Kidney (tissue), 14 donors: ENCODE measurements around the gene PSMG2. TPM values are rescaled to one million over a fixed set of nuclear protein-coding genes. Genes with fewer than 3 reads are reported as not detected.

Experiments
- DNase-seq, 5 donors: peaks; one replicate each; pipeline ENCODE4 v3.0.0-alpha.2; 2013 to 2020
- FAIRE-seq: peaks from 2 replicates; lab custom pipeline; 2012; peaks lifted over from hg19 to GRCh38; lab: Jason Lieb, UNC
- H3K27ac ChIP-seq, 2 donors: one replicate each; pipeline ENCODE4 v1.7.0; 2013; ENCODE audit warnings: low read depth in 2 of 2, low read length in 2 of 2, inconsistent platforms in 1 of 2
- H3K27me3 ChIP-seq: one replicate; pipeline ENCODE4 v1.7.1; 2013; ENCODE audit warnings: low read length, inconsistent platforms; ENCODE audit not compliant: control insufficient read depth, insufficient read depth
- H3K36me3 ChIP-seq, 3 donors: one replicate each; pipeline versions ENCODE4 v1.7.0 to v1.7.1; 2013; ENCODE audit warnings: low read length in 3 of 3, control low read depth in 1 of 3, inconsistent platforms in 1 of 3; ENCODE audit not compliant: insufficient read depth in 3 of 3, control insufficient read depth in 2 of 3
- H3K4me1 ChIP-seq, 3 donors: one replicate each; pipeline versions ENCODE4 v1.7.0 to v1.7.1; 2013; ENCODE audit warnings: low read length in 3 of 3, inconsistent platforms in 1 of 3, low read depth in 1 of 3; ENCODE audit not compliant: control insufficient read depth in 2 of 3, insufficient read depth in 2 of 3
- H3K4me3 ChIP-seq, 3 donors: one replicate each; pipeline versions ENCODE4 v1.7.0 to v1.8.1; 2013; ENCODE audit warnings: low read length in 3 of 3, control low read depth in 1 of 3, inconsistent platforms in 1 of 3
- H3K9ac ChIP-seq, 3 donors: one replicate each; pipeline versions ENCODE4 v1.7.0 to v1.7.1; 2013; ENCODE audit warnings: low read length in 3 of 3, control low read depth in 1 of 3, inconsistent platforms in 1 of 3
- H3K9me3 ChIP-seq, 3 donors: one replicate each; pipeline versions ENCODE4 v1.7.0 to v1.7.1; 2013; ENCODE audit warnings: low read length in 3 of 3, control low read depth in 1 of 3, inconsistent platforms in 1 of 3; ENCODE audit not compliant: control insufficient read depth in 2 of 3, insufficient read depth in 1 of 3
- intact Hi-C: fragments of 100-400 bp; cut with DNase I; formaldehyde crosslinking; loops from one replicate; pipeline ENCODE4 v1.11.1; 2022
- polyA plus RNA-seq: library from polyadenylated mRNA; stranded (reverse); fragments of 350-450 nt; fragmentation: Illumina TruSeq; extraction: RNeasy Lipid Tissue Mini Kit (QIAGEN cat#74804); gene quantifications from one replicate; pipeline ENCODE4 v1.2.3, GENCODE V29; 2014; ENCODE audit warnings: low read depth, low replicate concordance; ENCODE audit not compliant: insufficient read depth
- total RNA-seq: library from RNA; stranded (reverse); fragmentation: NEBNext Ultra II Directional; extraction: Animal tissue kit (Norgen Biotek cat#: 25700); gene quantifications from one replicate; pipeline ENCODE4 v1.2.1, GENCODE V29; 2021
- TF ChIP-seq, protein P1 (sequence below): IDR thresholded peaks from 3 replicates; pipeline ENCODE4 v1.5.1; 2012; ENCODE audit warnings: mild to moderate bottlenecking, moderate library complexity, borderline replicate concordance; ENCODE audit not compliant: insufficient read depth; ENCODE audit errors: extremely low read depth
- donor health status: control.
- donor health status: control.
- donor health status: control.
- donor health status: control.
- donor health status: control.
- donor health status: DM: yes; HTN: yes; CAD: no.
- donor health status: Normal renal cell carcinoma (clear cell type).

Gene PSMG2
- total and polyA plus RNA-seq, 2 donors from 2014 or later = 66.2 to 108 TPM

DNA sequence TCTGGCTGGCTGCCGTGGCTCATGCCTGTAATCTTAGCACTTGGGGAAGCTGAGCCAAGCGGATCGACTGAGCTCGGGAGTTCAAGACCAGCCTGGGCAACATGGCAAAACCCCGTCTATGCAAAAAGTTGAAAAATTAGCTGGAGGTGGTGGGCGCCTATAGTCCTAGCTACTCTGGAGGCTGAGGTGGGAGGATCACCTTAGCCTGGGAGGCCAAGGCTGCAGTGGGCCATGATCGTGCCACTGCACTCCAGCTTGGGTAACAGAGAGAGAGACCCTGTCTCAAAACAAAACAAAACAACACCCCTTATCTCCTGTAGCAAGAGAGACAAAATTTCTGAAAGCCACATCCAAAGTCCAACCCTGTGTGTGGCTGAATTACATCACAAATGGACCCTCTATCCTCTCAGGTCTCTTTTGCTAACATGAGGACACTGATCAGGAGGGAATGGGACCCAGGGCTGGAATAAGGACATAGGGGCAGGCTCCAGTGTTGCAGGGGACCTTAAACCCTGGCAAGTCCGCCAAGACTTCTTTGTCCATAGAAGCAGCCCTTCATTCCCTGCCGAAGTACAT, 64.8 kb downstream of the PSMG2 start:
- H3K27me3 ChIP-seq = no peaks in the 10 kb centered on the region
- H3K9ac ChIP-seq = no peak overlapping the region
- H3K4me3 ChIP-seq = no peak overlapping the region
- intact Hi-C loops = no loop called here
- no peaks in the 10 kb centered on the region for H3K4me1 ChIP-seq
- H3K36me3 ChIP-seq = no peaks in the 10 kb centered on the region
- no peak overlapping the region for H3K27ac ChIP-seq
- no peaks in the 10 kb centered on the region for H3K9me3 ChIP-seq
- TF ChIP-seq, protein P1, sequence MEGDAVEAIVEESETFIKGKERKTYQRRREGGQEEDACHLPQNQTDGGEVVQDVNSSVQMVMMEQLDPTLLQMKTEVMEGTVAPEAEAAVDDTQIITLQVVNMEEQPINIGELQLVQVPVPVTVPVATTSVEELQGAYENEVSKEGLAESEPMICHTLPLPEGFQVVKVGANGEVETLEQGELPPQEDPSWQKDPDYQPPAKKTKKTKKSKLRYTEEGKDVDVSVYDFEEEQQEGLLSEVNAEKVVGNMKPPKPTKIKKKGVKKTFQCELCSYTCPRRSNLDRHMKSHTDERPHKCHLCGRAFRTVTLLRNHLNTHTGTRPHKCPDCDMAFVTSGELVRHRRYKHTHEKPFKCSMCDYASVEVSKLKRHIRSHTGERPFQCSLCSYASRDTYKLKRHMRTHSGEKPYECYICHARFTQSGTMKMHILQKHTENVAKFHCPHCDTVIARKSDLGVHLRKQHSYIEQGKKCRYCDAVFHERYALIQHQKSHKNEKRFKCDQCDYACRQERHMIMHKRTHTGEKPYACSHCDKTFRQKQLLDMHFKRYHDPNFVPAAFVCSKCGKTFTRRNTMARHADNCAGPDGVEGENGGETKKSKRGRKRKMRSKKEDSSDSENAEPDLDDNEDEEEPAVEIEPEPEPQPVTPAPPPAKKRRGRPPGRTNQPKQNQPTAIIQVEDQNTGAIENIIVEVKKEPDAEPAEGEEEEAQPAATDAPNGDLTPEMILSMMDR = no peak
- FAIRE-seq = no peak
- peak in 1 of 5 donors; percentile 12 for DNase-seq

DNA sequence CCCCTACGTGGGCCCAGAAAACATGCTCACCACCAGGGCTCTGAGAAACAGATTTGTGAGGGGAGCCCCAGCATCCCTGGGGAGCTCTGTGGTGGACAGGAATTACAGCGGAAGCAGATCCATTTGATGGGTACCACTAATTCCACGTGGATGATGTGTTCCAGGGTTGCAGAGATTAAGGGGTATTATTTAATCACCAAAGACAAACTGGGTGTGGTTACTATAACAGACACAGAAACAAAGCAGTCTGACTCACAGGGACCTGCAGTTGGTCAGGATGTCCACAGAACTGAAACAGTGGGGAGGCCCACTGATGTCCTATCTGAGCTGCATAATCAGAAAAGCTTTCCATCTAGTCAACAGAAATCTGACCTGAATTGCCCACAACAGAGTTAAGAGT, 65.8 kb downstream of the PSMG2 start:
- Histone ChIP-seq H3K36me3 (no peaks in the 10 kb centered on the region), H3K4me3 (no peak overlapping the region), H3K9me3 (no peaks in the 10 kb centered on the region), H3K27ac (no peak overlapping the region), H3K9ac (no peak overlapping the region), H3K4me1 (no peaks in the 10 kb centered on the region), H3K27me3 (no peaks in the 10 kb centered on the region)
- DNase-seq (no peak), FAIRE-seq (no peak)
- TF ChIP-seq, protein P1 = no peak
- intact Hi-C loops = no loop called here

DNA sequence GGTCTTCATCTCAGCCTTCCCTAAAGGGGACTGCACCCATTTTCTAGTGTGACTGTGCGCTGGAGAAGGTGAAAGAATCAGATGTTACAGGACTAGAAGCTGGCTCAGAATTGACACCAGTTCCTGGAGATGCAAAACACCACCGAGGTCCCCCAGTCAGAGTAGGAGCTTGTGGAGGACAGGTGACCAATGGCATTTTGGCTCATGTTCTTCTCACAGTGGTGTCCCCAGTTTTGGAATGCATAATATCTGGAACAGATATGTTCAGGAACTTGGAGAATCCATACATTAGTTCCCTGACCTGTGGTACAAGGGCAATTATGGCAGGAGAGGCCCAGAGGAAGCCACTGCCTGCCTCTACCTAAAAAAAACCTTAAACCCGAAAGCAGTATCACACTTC, 66.3 kb downstream of the PSMG2 start:
- H3K27ac ChIP-seq = no peak overlapping the region
- H3K27me3 ChIP-seq = no peaks in the 10 kb centered on the region
- DNase-seq (no peak), FAIRE-seq (no peak)
- no peak overlapping the region for H3K9ac ChIP-seq
- H3K4me3 ChIP-seq = no peak overlapping the region
- H3K9me3 ChIP-seq = no peaks in the 10 kb centered on the region
- intact Hi-C loops = no loop called here
- H3K4me1 ChIP-seq = no peaks in the 10 kb centered on the region
- H3K36me3 ChIP-seq = no peaks in the 10 kb centered on the region
- TF ChIP-seq, protein P1 = no peak
